Nephron progenitor cell (in vitro differentiated cells): ENCODE data around the gene PEX16.

ENCODE experiments used
- DNase-seq: peaks from one replicate; pipeline ENCODE4 v3.0.0; 2021
- H3K27ac Mint-ChIP-seq: 2 replicates; pipeline ENCODE4 v1.8.0; 2021; ENCODE audit warnings: mild to moderate bottlenecking, moderate library complexity, mixed read lengths
- H3K27me3 Mint-ChIP-seq: 2 replicates; pipeline ENCODE4 v1.8.0; 2021; ENCODE audit warnings: mild to moderate bottlenecking, low read depth, mixed read lengths; ENCODE audit not compliant: poor library complexity
- H3K36me3 Mint-ChIP-seq: 2 replicates; pipeline ENCODE4 v1.8.0; 2021; ENCODE audit warnings: low read depth, mixed read lengths
- H3K4me1 Mint-ChIP-seq: 2 replicates; pipeline ENCODE4 v1.8.0; 2021; ENCODE audit warnings: mixed read lengths
- H3K4me3 Mint-ChIP-seq: 2 replicates; pipeline ENCODE4 v1.8.0; 2021; ENCODE audit warnings: mild to moderate bottlenecking, moderate library complexity, mixed read lengths
- H3K9me3 Mint-ChIP-seq: 2 replicates; pipeline ENCODE4 v1.8.0; 2021; ENCODE audit warnings: mild to moderate bottlenecking, moderate library complexity, mixed read lengths
- CTCF ChIP-seq: fragments of 200-600 bp; sonication (generic); IDR thresholded peaks from 2 replicates; pipeline ENCODE4 v1.5.0; 2021; ENCODE audit warnings: antibody characterized with exemption

PEX16 gene

GRCh38 chr11:45918962-45919675 lies 1.4 kb upstream of the PEX16 start:
- no peak overlapping the region for H3K27ac Mint-ChIP-seq
- TF ChIP-seq CTCF, result no peak
- peaks cover 3% of the 10 kb centered on the region for H3K9me3 Mint-ChIP-seq
- no peaks in the 10 kb centered on the region for H3K36me3 Mint-ChIP-seq
- DNase-seq, result no peak
- H3K27me3 Mint-ChIP-seq, result peaks cover 37% of the 10 kb centered on the region
- peak overlapping the region; percentile 97 for H3K4me3 Mint-ChIP-seq
- peaks cover 38% of the 10 kb centered on the region for H3K4me1 Mint-ChIP-seq

GRCh38 chr11:45918331-45918941 lies 759 bp upstream of the PEX16 start:
- H3K36me3 Mint-ChIP-seq, result no peaks in the 10 kb centered on the region
- DNase-seq, result peak; percentile 86
- H3K9me3 Mint-ChIP-seq, result no peaks in the 10 kb centered on the region
- no peak for TF ChIP-seq CTCF
- peak overlapping the region; percentile 97 for H3K4me3 Mint-ChIP-seq
- peaks cover 34% of the 10 kb centered on the region for H3K4me1 Mint-ChIP-seq
- peaks cover 30% of the 10 kb centered on the region for H3K27me3 Mint-ChIP-seq
- peak overlapping the region; percentile 99 for H3K27ac Mint-ChIP-seq

- TF ChIP-seq CTCF, result no peak
- H3K36me3 Mint-ChIP-seq, result no peaks in the 10 kb centered on the region
Measured at GRCh38 chr11:45917286-45917622, 423 bp downstream of the PEX16 start.

GRCh38 chr11:45915446-45915845 lies 2.2 kb downstream of the PEX16 start:
- DNase-seq, result no peak
- Mint-ChIP-seq H3K4me3 (no peak overlapping the region), H3K27ac (no peak overlapping the region), H3K27me3 (peaks cover 8% of the 10 kb centered on the region), H3K36me3 (no peaks in the 10 kb centered on the region), H3K9me3 (no peaks in the 10 kb centered on the region), H3K4me1 (peaks cover 20% of the 10 kb centered on the region)
- no peak for TF ChIP-seq CTCF

More at GRCh38 chr11:45917286-45917622, 423 bp downstream of the PEX16 start:
- Mint-ChIP-seq H3K27me3 (peaks cover 26% of the 10 kb centered on the region), H3K27ac (no peak overlapping the region), H3K9me3 (no peaks in the 10 kb centered on the region), H3K4me1 (peaks cover 32% of the 10 kb centered on the region), H3K4me3 (peak overlapping the region; percentile 97)
- DNase-seq, result no peak

GRCh38 chr11:45913942-45914635 lies 3.6 kb downstream of the PEX16 start:
- Mint-ChIP-seq H3K4me3 (no peak overlapping the region), H3K27ac (no peak overlapping the region), H3K4me1 (peaks cover 18% of the 10 kb centered on the region), H3K36me3 (no peaks in the 10 kb centered on the region), H3K9me3 (no peaks in the 10 kb centered on the region), H3K27me3 (no peaks in the 10 kb centered on the region)
- DNase-seq, result no peak
- no peak for TF ChIP-seq CTCF
